T-helper 1 cell treated with Interleukin-12 subunit alpha and Interleukin-12 subunit beta and Interleukin-4 antibody, amounts not matched to agents 30 ng/mL and 1 ng/mL, for 36 hours (primary cell): ENCODE data around the gene RRP8. TPM values are rescaled to one million over a fixed set of nuclear protein-coding genes. Genes with fewer than 3 reads are reported as not detected.

Experiments used
- intact Hi-C: fragments of 100-400 bp; cut with micrococcal nuclease; formaldehyde crosslinking; loops from one replicate; pipeline ENCODE4 v1.15.1; 2024
- total RNA-seq: library from RNA; stranded (reverse); gene quantifications from 2 replicates; pipeline ENCODE4 v1.2.3, GENCODE V29; 2022

The RRP8 gene
- 27.3 and 28.2 TPM in 2 replicates for total RNA-seq

GRCh38 chr11:6603287-6604080 is at the start of gene RRP8, which contains the start of gene ILK:
RRP8 (minus strand) TSS chr11:6603616; CDS start chr11:6603502, 114 bp downstream.
ILK (plus strand) TSS chr11:6603774; CDS start chr11:6604272, 498 bp downstream.
- intact Hi-C loops, result loop anchor here (1.0 to 2.0 kb wide), 10 partner anchors 9 to 369 kb away; partner anchors contain the start of genes ARFIP2, FHIP1B, MRPL17 and SMPD1

GRCh38 chr11:6653097-6653496 is 49.7 kb upstream of the RRP8 start:
- intact Hi-C loops, result no loop called here

GRCh38 chr11:6652182-6652581 is 48.8 kb upstream of the RRP8 start:
- intact Hi-C loops, result no loop called here

- intact Hi-C loops, result no loop called here
Measured at GRCh38 chr11:6650980-6651379, 47.6 kb upstream of the RRP8 start.

GRCh38 chr11:6650104-6650503 is 46.7 kb upstream of the RRP8 start:
- intact Hi-C loops, result no loop called here

GRCh38 chr11:6648501-6648900 is 45.1 kb upstream of the RRP8 start:
- intact Hi-C loops, result no loop called here

GRCh38 chr11:6647836-6648235 is 44.4 kb upstream of the RRP8 start:
- intact Hi-C loops, result loop anchor here (2.0 kb wide), 1 partner anchor 29 kb away; the partner anchor contains the start of gene TPP1

GRCh38 chr11:6646918-6647679 is 43.7 kb upstream of the RRP8 start:
- intact Hi-C loops, result loop anchor here (2.0 kb wide), 1 partner anchor 28 kb away; the partner anchor contains the start of gene TPP1

- intact Hi-C loops, result loop anchor here (2.0 kb wide), 1 partner anchor 28 kb away; the partner anchor contains the start of gene TPP1
Measured at GRCh38 chr11:6646576-6646917, 43.1 kb upstream of the RRP8 start.

- intact Hi-C loops, result loop anchor here (2.0 kb wide), 1 partner anchor 27 kb away; the partner anchor contains the start of gene TPP1
Measured at GRCh38 chr11:6646071-6646470, 42.7 kb upstream of the RRP8 start.

GRCh38 chr11:6642957-6643356 is 39.5 kb upstream of the RRP8 start:
- intact Hi-C loops, result no loop called here

- intact Hi-C loops, result no loop called here
Measured at GRCh38 chr11:6640985-6641701, 37.7 kb upstream of the RRP8 start.

GRCh38 chr11:6640036-6640984 is 36.9 kb upstream of the RRP8 start:
- intact Hi-C loops, result no loop called here

- intact Hi-C loops, result no loop called here
Measured at GRCh38 chr11:6638429-6638828, 35.0 kb upstream of the RRP8 start.

- intact Hi-C loops, result no loop called here
Measured at GRCh38 chr11:6637871-6638270, 34.5 kb upstream of the RRP8 start.

- intact Hi-C loops, result no loop called here
Measured at GRCh38 chr11:6636480-6636879, 33.1 kb upstream of the RRP8 start.

- intact Hi-C loops, result no loop called here
Measured at GRCh38 chr11:6635082-6635932, 31.9 kb upstream of the RRP8 start.

- intact Hi-C loops, result no loop called here
Measured at GRCh38 chr11:6634534-6634933, 31.1 kb upstream of the RRP8 start.
